Caco-2 (cell line): ENCODE data around the gene MGST2. TPM values are rescaled to one million over a fixed set of nuclear protein-coding genes. Genes with fewer than 3 reads are reported as not detected.

Experiments
- BruUV-seq: library from RNA; stranded (reverse); fragments of 400-500 nt; replicated peaks from 2 replicates; lab custom pipeline; 2021; lab: Mats Ljungman, UMichigan
- CTCF ChIA-PET: fragments of 300-600 bp; sonication (Branson Sonifier 250); formaldehyde crosslinking; loops from one replicate; lab custom pipeline; 2022; ENCODE audit warnings: antibody characterized with exemption; lab: Charles Lee
- POLR2A ChIA-PET: fragments of 300-600 bp; sonication (Branson Sonifier 250); formaldehyde crosslinking; loops from one replicate; lab custom pipeline; 2022; ENCODE audit warnings: antibody characterized with exemption; lab: Charles Lee
- DNase-seq, 2 experiments: peaks; one replicate each; pipeline versions ENCODE4 v3.0.0 to v3.0.0-alpha.2; 2020 to 2022
- H3K27me3 ChIP-seq: replicated peaks from 2 replicates; pipeline ENCODE4 v1.6.0; 2011; ENCODE audit warnings: low read length; ENCODE audit not compliant: control insufficient read depth, insufficient read depth
- H3K36me3 ChIP-seq: 2 replicates; pipeline ENCODE4 v1.5.1; 2011; ENCODE audit warnings: low read length; ENCODE audit not compliant: control insufficient read depth, insufficient read depth
- H3K4me1 ChIP-seq: fragments of 250-450 bp; sonication (Bioruptor Pico); 2 replicates; pipeline ENCODE4 v1.5.1; 2020; ENCODE audit warnings: mild to moderate bottlenecking
- H3K4me3 ChIP-seq: 2 replicates; pipeline ENCODE4 v1.5.1; 2011; ENCODE audit warnings: low read depth, mild to moderate bottlenecking, control low read depth, low read length
- H3K9me3 ChIP-seq: fragments of 250-450 bp; sonication (Bioruptor Pico); 2 replicates; pipeline ENCODE4 v1.5.1; 2020; ENCODE audit warnings: mild to moderate bottlenecking, moderate library complexity
- H3K27ac Mint-ChIP-seq: one replicate; pipeline ENCODE4 v1.8.0; 2022; ENCODE audit warnings: mixed read lengths; ENCODE audit not compliant: unreplicated experiment
- H3K27me3 Mint-ChIP-seq: one replicate; pipeline ENCODE4 v1.8.0; 2022; ENCODE audit warnings: mixed read lengths; ENCODE audit not compliant: insufficient read depth, unreplicated experiment
- H3K36me3 Mint-ChIP-seq: one replicate; pipeline ENCODE4 v1.8.0; 2022; ENCODE audit warnings: mild to moderate bottlenecking, mixed read lengths; ENCODE audit not compliant: insufficient read depth, unreplicated experiment
- H3K4me1 Mint-ChIP-seq: one replicate; pipeline ENCODE4 v1.8.0; 2022; ENCODE audit warnings: low read depth, mixed read lengths; ENCODE audit not compliant: unreplicated experiment
- H3K4me3 Mint-ChIP-seq: one replicate; pipeline ENCODE4 v1.8.0; 2022; ENCODE audit warnings: mild to moderate bottlenecking, moderate library complexity, mixed read lengths; ENCODE audit not compliant: unreplicated experiment
- H3K9me3 Mint-ChIP-seq: one replicate; pipeline ENCODE4 v1.8.0; 2022; ENCODE audit warnings: mixed read lengths; ENCODE audit not compliant: unreplicated experiment
- intact Hi-C: fragments of 100-400 bp; cut with micrococcal nuclease; formaldehyde crosslinking; loops from one replicate; pipeline ENCODE4 v1.10.0; 2022; ENCODE audit not compliant: unreplicated experiment
- total RNA-seq: library from RNA; stranded (reverse); gene quantifications from 2 replicates; pipeline ENCODE4 v1.2.3, GENCODE V29; 2022
- TF ChIP-seq, protein P1 (sequence below), 2 experiments: fragments of 200-600 bp in 1 of 2; IDR thresholded peaks; 1 replicate in 1 of 2; 2 replicates in 1 of 2; pipeline versions ENCODE4 v1.5.1 to v1.8.0; 2011 to 2022; ENCODE audit warnings: antibody characterized with exemption in 1 of 2, control low read depth in 1 of 2, inconsistent platforms in 1 of 2, low read depth in 1 of 2, low read length in 1 of 2, mild to moderate bottlenecking in 1 of 2, moderate library complexity in 1 of 2; ENCODE audit not compliant: insufficient read depth in 1 of 2, severe bottlenecking in 1 of 2, unreplicated experiment in 1 of 2

Gene MGST2
- total RNA-seq, 1 experiment from 2014 or later: 81.7 TPM

DNA sequence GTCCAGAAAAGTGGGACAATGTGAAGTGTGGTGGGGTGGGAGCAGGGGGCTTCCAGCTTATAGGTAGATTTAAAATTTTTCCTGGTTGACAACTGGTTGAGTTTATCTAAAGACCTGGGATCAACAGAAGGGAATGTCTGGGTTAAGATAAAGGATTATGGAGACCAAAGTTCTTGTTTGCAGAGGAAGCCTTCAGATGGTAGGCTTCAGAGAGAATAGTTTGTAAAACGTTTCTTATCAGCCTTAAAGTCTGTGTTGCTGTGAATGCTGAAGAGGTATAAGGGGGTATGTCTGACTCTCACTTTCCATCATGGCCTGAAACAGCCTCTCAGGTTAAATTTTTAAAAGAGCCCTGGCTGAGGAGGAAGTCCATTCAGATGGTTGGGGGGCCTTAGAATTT is 20.5 kb downstream of the MGST2 start:
- H3K27ac Mint-ChIP-seq: peak overlapping the region; percentile 81
- POLR2A ChIA-PET: no interaction called here

DNA sequence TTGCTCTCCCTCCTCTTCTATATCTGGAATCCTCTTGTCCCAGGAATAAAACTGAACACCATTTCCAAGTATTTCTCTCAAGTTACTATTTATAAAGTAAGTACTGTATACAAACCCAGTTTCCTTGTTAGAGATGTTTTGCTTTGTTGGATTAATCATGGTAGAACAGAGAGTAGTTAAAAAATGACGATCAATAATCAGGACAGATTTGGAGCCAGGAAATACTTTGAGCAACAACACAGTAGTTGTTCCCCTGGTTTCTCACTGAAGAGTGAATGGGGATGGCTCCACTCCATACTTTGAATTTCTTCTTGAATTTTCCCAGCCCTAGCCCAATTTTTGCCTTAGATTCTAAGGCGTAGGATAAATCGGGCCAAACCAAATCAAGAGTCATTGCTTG is 21.4 kb downstream of the MGST2 start:
- peak overlapping the region; percentile 81 for H3K27ac Mint-ChIP-seq
- no TSS peak for BruUV-seq
- ChIA-PET CTCF (no interaction called here), POLR2A (no interaction called here)
- H3K4me1 ChIP-seq: peaks cover 82% of the 10 kb centered on the region
- TF ChIP-seq, protein P1, sequence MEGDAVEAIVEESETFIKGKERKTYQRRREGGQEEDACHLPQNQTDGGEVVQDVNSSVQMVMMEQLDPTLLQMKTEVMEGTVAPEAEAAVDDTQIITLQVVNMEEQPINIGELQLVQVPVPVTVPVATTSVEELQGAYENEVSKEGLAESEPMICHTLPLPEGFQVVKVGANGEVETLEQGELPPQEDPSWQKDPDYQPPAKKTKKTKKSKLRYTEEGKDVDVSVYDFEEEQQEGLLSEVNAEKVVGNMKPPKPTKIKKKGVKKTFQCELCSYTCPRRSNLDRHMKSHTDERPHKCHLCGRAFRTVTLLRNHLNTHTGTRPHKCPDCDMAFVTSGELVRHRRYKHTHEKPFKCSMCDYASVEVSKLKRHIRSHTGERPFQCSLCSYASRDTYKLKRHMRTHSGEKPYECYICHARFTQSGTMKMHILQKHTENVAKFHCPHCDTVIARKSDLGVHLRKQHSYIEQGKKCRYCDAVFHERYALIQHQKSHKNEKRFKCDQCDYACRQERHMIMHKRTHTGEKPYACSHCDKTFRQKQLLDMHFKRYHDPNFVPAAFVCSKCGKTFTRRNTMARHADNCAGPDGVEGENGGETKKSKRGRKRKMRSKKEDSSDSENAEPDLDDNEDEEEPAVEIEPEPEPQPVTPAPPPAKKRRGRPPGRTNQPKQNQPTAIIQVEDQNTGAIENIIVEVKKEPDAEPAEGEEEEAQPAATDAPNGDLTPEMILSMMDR (IDR thresholded peaks at IDR 0.05; ENCODE audit: insufficient read depth in 1 of 2, low read depth in 1 of 2, low read length in 1 of 2, severe bottlenecking in 1 of 2, unreplicated experiment in 1 of 2): no peak
- no peaks in the 10 kb centered on the region for H3K27me3 ChIP-seq
- peaks cover 1% of the 10 kb centered on the region; the same call in 1 of the 2 replicates for H3K36me3 ChIP-seq
- intact Hi-C loops: loop anchor here (1.0 to 2.0 kb wide), 3 partner anchors 10 to 22 kb away; partner anchors contain the start of gene MGST2
- no peak overlapping the region for H3K4me3 ChIP-seq
- H3K27me3 Mint-ChIP-seq: no peaks in the 10 kb centered on the region
- peaks cover 7% of the 10 kb centered on the region; the same call in 1 of the 2 replicates for H3K9me3 ChIP-seq
- no peak overlapping the region for H3K4me3 Mint-ChIP-seq
- peaks cover 56% of the 10 kb centered on the region for H3K36me3 Mint-ChIP-seq
- peaks cover 62% of the 10 kb centered on the region for H3K4me1 Mint-ChIP-seq
- no peak for DNase-seq
- no peaks in the 10 kb centered on the region for H3K9me3 Mint-ChIP-seq

More for the DNA sequence above, 20.5 kb downstream of the MGST2 start:
- H3K4me3 ChIP-seq: no peak overlapping the region
- H3K36me3 Mint-ChIP-seq: peaks cover 63% of the 10 kb centered on the region
- H3K36me3 ChIP-seq: peaks cover 1% of the 10 kb centered on the region; the same call in 1 of the 2 replicates
- peak overlapping the region; percentile 50 for H3K4me3 Mint-ChIP-seq
- H3K27me3 Mint-ChIP-seq: no peaks in the 10 kb centered on the region
- peak in 1 of 2 experiments; percentile 53 for DNase-seq
- CTCF ChIA-PET: no interaction called here
- peaks cover 65% of the 10 kb centered on the region for H3K4me1 Mint-ChIP-seq
- peaks cover 7% of the 10 kb centered on the region; the same call in 1 of the 2 replicates for H3K9me3 ChIP-seq
- no peaks in the 10 kb centered on the region for H3K27me3 ChIP-seq
- TF ChIP-seq, protein P1 (IDR thresholded peaks at IDR 0.05; ENCODE audit: insufficient read depth in 1 of 2, low read depth in 1 of 2, low read length in 1 of 2, severe bottlenecking in 1 of 2, unreplicated experiment in 1 of 2): no peak
- intact Hi-C loops: loop anchor here (1.0 to 2.0 kb wide), 3 partner anchors 9 to 21 kb away; partner anchors contain the start of gene MGST2
- peaks cover 73% of the 10 kb centered on the region for H3K4me1 ChIP-seq
- no TSS peak for BruUV-seq
- no peaks in the 10 kb centered on the region for H3K9me3 Mint-ChIP-seq

DNA sequence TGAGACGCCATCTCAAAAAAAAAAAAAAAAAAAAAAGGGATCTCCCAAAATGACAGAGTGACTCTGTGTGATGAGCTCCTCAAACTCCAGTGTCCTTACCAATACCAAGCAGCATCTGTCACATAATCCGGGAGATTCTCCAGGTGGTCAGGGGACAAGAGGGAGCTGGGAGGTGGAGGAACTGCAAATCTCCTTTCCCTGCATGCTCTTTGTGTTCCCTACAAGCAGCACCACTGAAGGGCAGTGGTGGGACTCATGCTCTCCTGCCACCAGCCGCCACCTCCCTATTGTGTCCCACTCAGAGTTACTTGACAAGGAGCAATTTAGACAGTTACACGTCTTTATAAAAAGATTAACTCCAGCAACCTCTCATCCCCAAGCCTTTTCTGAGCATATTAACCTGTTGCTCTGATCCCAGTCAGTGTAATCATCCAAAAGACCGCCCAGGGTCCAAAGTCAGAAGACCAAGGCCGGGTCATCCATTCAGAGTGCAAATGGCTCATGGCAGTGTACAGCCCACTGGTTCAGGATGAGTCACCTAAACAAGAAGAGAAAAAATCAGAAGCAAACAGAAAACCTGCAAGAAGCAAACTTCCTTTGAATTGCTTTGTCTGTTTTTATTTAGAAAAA is 23.6 kb downstream of the MGST2 start:
- H3K36me3 Mint-ChIP-seq: peaks cover 51% of the 10 kb centered on the region
- Histone ChIP-seq H3K36me3 (no peaks in the 10 kb centered on the region), H3K27me3 (no peaks in the 10 kb centered on the region), H3K4me1 (peaks cover 94% of the 10 kb centered on the region), H3K4me3 (no peak overlapping the region), H3K9me3 (peaks cover 7% of the 10 kb centered on the region; the same call in 1 of the 2 replicates)
- H3K27ac Mint-ChIP-seq: peak overlapping the region; percentile 58
- peaks cover 52% of the 10 kb centered on the region for H3K4me1 Mint-ChIP-seq
- H3K27me3 Mint-ChIP-seq: no peaks in the 10 kb centered on the region
- peak in 1 of 2 experiments; percentile 57 for DNase-seq
- TF ChIP-seq, protein P1 (IDR thresholded peaks at IDR 0.05; ENCODE audit: insufficient read depth in 1 of 2, low read depth in 1 of 2, low read length in 1 of 2, severe bottlenecking in 1 of 2, unreplicated experiment in 1 of 2): no peak
- CTCF ChIA-PET: interaction anchor here (0.7 to 1.1 kb wide), 3 partner anchors 13 to 62 kb away, joined by 3 to 8 read pairs (median 3); no protein-coding TSS in a partner anchor
- intact Hi-C loops: no loop called here
- POLR2A ChIA-PET: interaction anchor here (0.6 to 0.7 kb wide), 2 partner anchors 351 to 1595 kb away, joined by 3 to 4 read pairs; no protein-coding TSS in a partner anchor
- BruUV-seq: no TSS peak
- no peaks in the 10 kb centered on the region for H3K9me3 Mint-ChIP-seq
- peak overlapping the region; percentile 14 for H3K4me3 Mint-ChIP-seq
